Uterus (tissue), 4 donors: Measurements from ENCODE around the gene SEC14L1. TPM values are rescaled to one million over a fixed set of nuclear protein-coding genes. Genes with fewer than 3 reads are reported as not detected.

Source experiments
- DNase-seq, 2 donors: peaks; one replicate each; pipeline ENCODE4 v3.0.0-alpha.2; 2019 to 2020
- H3K27ac ChIP-seq, 2 donors: fragments of 200-600 bp; sonication (generic); 1 replicate in 1 of 2; 2 replicates in 1 of 2; pipeline ENCODE4 v1.5.1; 2016 to 2018
- H3K27me3 ChIP-seq, 2 donors: fragments of 200-600 bp; sonication (generic); one replicate each; pipeline ENCODE4 v1.5.1; 2018 to 2019; ENCODE audit warnings: control low read depth in 1 of 2
- H3K36me3 ChIP-seq, 2 donors: fragments of 200-600 bp; sonication (generic); one replicate each; pipeline ENCODE4 v1.5.1; 2019; ENCODE audit warnings: control low read depth in 1 of 2
- H3K4me1 ChIP-seq, 2 donors: fragments of 200-600 bp; sonication (generic); one replicate each; pipeline ENCODE4 v1.5.1; 2018 to 2019; ENCODE audit warnings: control low read depth in 1 of 2
- H3K4me3 ChIP-seq, 2 donors: fragments of 200-600 bp; sonication (generic); 1 replicate in 1 of 2; 2 replicates in 1 of 2; pipeline ENCODE4 v1.5.1; 2018 to 2019; ENCODE audit warnings: mild to moderate bottlenecking in 1 of 2
- H3K9me3 ChIP-seq, 2 donors: fragments of 200-600 bp; sonication (generic); one replicate each; pipeline ENCODE4 v1.5.1; 2019; ENCODE audit warnings: control low read depth in 1 of 2
- CTCF ChIP-seq, 4 experiments: fragments of 200-600 bp in 2 of 4; fragments of 450-650 bp in 2 of 4; sonication (generic) in 2 of 4; IDR thresholded peaks; one replicate each; pipeline ENCODE4 v1.5.1; 2016 to 2019; ENCODE audit warnings: antibody characterized with exemption in 4 of 4, mild to moderate bottlenecking in 2 of 4, moderate library complexity in 1 of 4
- POLR2A ChIP-seq, 2 donors: fragments of 450-650 bp; IDR thresholded peaks; one replicate each; pipeline ENCODE4 v1.6.1; 2016; ENCODE audit warnings: antibody characterized with exemption in 2 of 2, mild to moderate bottlenecking in 1 of 2, moderate library complexity in 1 of 2
- intact Hi-C: fragments of 100-400 bp; cut with DNase I; formaldehyde crosslinking; loops from one replicate; pipeline ENCODE4 v1.15.1; 2023; ENCODE audit warnings: low total_unique reads
- total RNA-seq, 4 donors: library from RNA; depleted of rRNA in 3 of 4; stranded (reverse); fragments of >200 nt in 3 of 4; gene quantifications; one replicate each; pipeline versions ENCODE4 v1.1.0 to v1.2.4, GENCODE V29; 2014 to 2023
- donor health status: DM: yes; HTN: yes; CAD: no.

Gene SEC14L1
- total RNA-seq, 4 donors from 2014 or later = 38.2 to 128 (median 42.6) TPM

- intact Hi-C loops = no loop called here
- Histone ChIP-seq H3K27ac (peak overlapping the region in 1 of 2 donors; percentile 42), H3K4me3 (no peak overlapping the region), H3K36me3 (no peaks in the 10 kb centered on the region), H3K4me1 (peaks cover 0 to 6% of the 10 kb centered on the region in 2 donors), H3K9me3 (no peaks in the 10 kb centered on the region), H3K27me3 (no peaks in the 10 kb centered on the region)
- TF ChIP-seq CTCF (IDR thresholded peaks at IDR 0.05) (no peak), POLR2A (IDR thresholded peaks at IDR 0.05) (no peak)
- no peak for DNase-seq
Observed at GRCh38 chr17:77160875-77161530, 20.2 kb downstream of the SEC14L1 start.

- TF ChIP-seq POLR2A (IDR thresholded peaks at IDR 0.05) (no peak), CTCF (IDR thresholded peaks at IDR 0.05) (no peak)
- intact Hi-C loops = no loop called here
- no peaks in the 10 kb centered on the region for H3K27me3 ChIP-seq
- H3K4me3 ChIP-seq = no peak overlapping the region
- no peak for DNase-seq
- H3K9me3 ChIP-seq = no peaks in the 10 kb centered on the region
- no peaks in the 10 kb centered on the region for H3K36me3 ChIP-seq
- H3K27ac ChIP-seq = no peak overlapping the region
- peaks cover 0 to 6% of the 10 kb centered on the region in 2 donors for H3K4me1 ChIP-seq
Observed at GRCh38 chr17:77161953-77162352, 21.2 kb downstream of the SEC14L1 start.

- no peak for TF ChIP-seq CTCF (IDR thresholded peaks at IDR 0.05)
- TF ChIP-seq POLR2A (IDR thresholded peaks at IDR 0.05) = no peak
- H3K27me3 ChIP-seq = no peaks in the 10 kb centered on the region
- intact Hi-C loops = no loop called here
- peaks cover 0 to 6% of the 10 kb centered on the region in 2 donors for H3K4me1 ChIP-seq
- no peak for DNase-seq
- H3K9me3 ChIP-seq = peaks cover 0 to 2% of the 10 kb centered on the region in 2 donors
- no peak overlapping the region for H3K4me3 ChIP-seq
- H3K36me3 ChIP-seq = no peaks in the 10 kb centered on the region
- H3K27ac ChIP-seq = peak overlapping the region in 1 of 2 donors; percentile 8
Observed at GRCh38 chr17:77163001-77163400, 22.2 kb downstream of the SEC14L1 start.

GRCh38 chr17:77163511-77164280 is 22.9 kb downstream of the SEC14L1 start:
- TF ChIP-seq POLR2A (IDR thresholded peaks at IDR 0.05) = no peak
- TF ChIP-seq CTCF (IDR thresholded peaks at IDR 0.05) = no peak

GRCh38 chr17:77164483-77165091 is 23.8 kb downstream of the SEC14L1 start:
- Histone ChIP-seq H3K27ac (peak overlapping the region in 1 of 2 donors; percentile 48), H3K4me3 (no peak overlapping the region), H3K27me3 (no peaks in the 10 kb centered on the region), H3K4me1 (peaks cover 0 to 6% of the 10 kb centered on the region in 2 donors), H3K9me3 (peaks cover 0 to 5% of the 10 kb centered on the region in 2 donors), H3K36me3 (no peaks in the 10 kb centered on the region)
- TF ChIP-seq POLR2A (IDR thresholded peaks at IDR 0.05) = no peak
- no peak for TF ChIP-seq CTCF (IDR thresholded peaks at IDR 0.05)
- intact Hi-C loops = no loop called here
- no peak for DNase-seq

More at GRCh38 chr17:77163511-77164280, 22.9 kb downstream of the SEC14L1 start:
- no peaks in the 10 kb centered on the region for H3K36me3 ChIP-seq
- H3K9me3 ChIP-seq = peaks cover 0 to 5% of the 10 kb centered on the region in 2 donors
- H3K4me3 ChIP-seq = no peak overlapping the region
- no peaks in the 10 kb centered on the region for H3K27me3 ChIP-seq
- no peak for DNase-seq
- peaks cover 0 to 6% of the 10 kb centered on the region in 2 donors for H3K4me1 ChIP-seq
- H3K27ac ChIP-seq = peak overlapping the region in 1 of 2 donors; percentile 48
- intact Hi-C loops = no loop called here
